Keratinocyte (primary cell): ENCODE results near the gene TRMT61A. TPM values are rescaled to one million over a fixed set of nuclear protein-coding genes. Genes with fewer than 3 reads are reported as not detected.

Source experiments
- DNase-seq: peaks from one replicate; pipeline ENCODE4 v3.0.0-alpha.2; 2011; ENCODE audit warnings: low read depth, missing footprints, low spot score
- FAIRE-seq: peaks from 2 replicates; lab custom pipeline; 2011; peaks lifted over from hg19 to GRCh38; lab: Jason Lieb, UNC
- H2AFZ ChIP-seq: 2 replicates; pipeline ENCODE4 v1.6.0; 2012; ENCODE audit warnings: low read length, control low read depth, inconsistent platforms; ENCODE audit not compliant: control insufficient read depth
- H3K27ac ChIP-seq: 2 replicates; pipeline ENCODE4 v1.5.1; 2011; ENCODE audit warnings: low read length; ENCODE audit not compliant: control insufficient read depth, insufficient read depth
- H3K27me3 ChIP-seq: 3 replicates; pipeline ENCODE4 v1.6.0; 2011; ENCODE audit warnings: low read length; ENCODE audit not compliant: control insufficient read depth, insufficient read depth; ENCODE audit errors: extremely low read depth
- H3K36me3 ChIP-seq, 2 experiments: 2 replicates in 1 of 2; 3 replicates in 1 of 2; pipeline ENCODE4 v1.5.1; 2011; ENCODE audit warnings: low read length in 2 of 2, mild to moderate bottlenecking in 1 of 2; ENCODE audit not compliant: control insufficient read depth in 2 of 2, insufficient read depth in 2 of 2; ENCODE audit errors: extremely low read depth in 1 of 2
- H3K4me1 ChIP-seq: 3 replicates; pipeline ENCODE4 v1.5.1; 2011; ENCODE audit warnings: low read length; ENCODE audit not compliant: control insufficient read depth, insufficient read depth; ENCODE audit errors: extremely low read depth
- H3K4me2 ChIP-seq: 3 replicates; pipeline ENCODE4 v1.6.0; 2011; ENCODE audit warnings: low read depth, low read length; ENCODE audit not compliant: control insufficient read depth, insufficient read depth; ENCODE audit errors: extremely low read depth
- H3K4me3 ChIP-seq, 3 experiments: fragments of 200-600 bp in 1 of 3; sonication (generic) in 1 of 3; 2 replicates in 2 of 3; 3 replicates in 1 of 3; pipeline ENCODE4 v1.5.1; 2011 to 2016; ENCODE audit warnings: low read length in 3 of 3, mild to moderate bottlenecking in 3 of 3, control low read depth in 2 of 3, inconsistent platforms in 1 of 3, low read depth in 1 of 3, mixed read lengths in 1 of 3, mixed run types in 1 of 3, moderate library complexity in 1 of 3; ENCODE audit not compliant: control insufficient read depth in 2 of 3, insufficient read depth in 2 of 3; ENCODE audit errors: extremely low read depth in 1 of 3
- H3K79me2 ChIP-seq: 2 replicates; pipeline ENCODE4 v1.6.0; 2012; ENCODE audit warnings: low read length; ENCODE audit not compliant: control insufficient read depth, insufficient read depth
- H3K9ac ChIP-seq: 3 replicates; pipeline ENCODE4 v1.6.0; 2011; ENCODE audit warnings: low read length; ENCODE audit not compliant: control insufficient read depth, insufficient read depth; ENCODE audit errors: extremely low read depth
- H3K9me1 ChIP-seq: 3 replicates; pipeline ENCODE4 v1.6.0; 2011; ENCODE audit warnings: low read length; ENCODE audit not compliant: control insufficient read depth, insufficient read depth; ENCODE audit errors: extremely low read depth
- H3K9me3 ChIP-seq: 2 replicates; pipeline ENCODE4 v1.5.1; 2012; ENCODE audit warnings: low read depth, low read length; ENCODE audit not compliant: control insufficient read depth
- H4K20me1 ChIP-seq: 3 replicates; pipeline ENCODE4 v1.6.0; 2011; ENCODE audit warnings: low read length; ENCODE audit not compliant: control insufficient read depth, insufficient read depth; ENCODE audit errors: extremely low read depth
- EZH2 ChIP-seq: IDR thresholded peaks from one replicate; pipeline ENCODE4 v1.6.1; 2012; ENCODE audit warnings: inconsistent platforms, mild to moderate bottlenecking, low read length, moderate library complexity
- dilution Hi-C: fragments of 300-500 bp; cut with MboI; formaldehyde crosslinking; loops from one replicate; pipeline ENCODE4 v1.7.0; 2020; ENCODE audit warnings: low sequenced_read_pairs; ENCODE audit not compliant: extremely low pct_ligation_motif_present
- polyA plus RNA-seq, 5 experiments: library from polyadenylated mRNA; depleted of rRNA in 3 of 5; stranded (reverse) in 3 of 5; stranded (forward) in 1 of 5; unstranded in 1 of 5; fragments of >200 nt; gene quantifications; 1 replicate in 1 of 5; 2 replicates in 3 of 5; 3 replicates in 1 of 5; pipeline versions ENCODE4 v1.2.1 to v1.2.3, GENCODE V29; 2011 to 2012; ENCODE audit warnings: missing spikeins in 2 of 5, low read depth in 1 of 5, low replicate concordance in 1 of 5
- TF ChIP-seq, protein P1 (sequence below), 3 experiments: IDR thresholded peaks in 1 of 3; conservative IDR thresholded peaks in 1 of 3; optimal IDR thresholded peaks in 1 of 3; 2 replicates in 2 of 3; 3 replicates in 1 of 3; pipeline versions ENCODE3 to v1.5.1; 2011; ENCODE audit warnings: low read length in 3 of 3, mild to moderate bottlenecking in 3 of 3, moderate library complexity in 2 of 3, control low read depth in 1 of 3, inconsistent platforms in 1 of 3; ENCODE audit not compliant: insufficient read depth in 2 of 3; ENCODE audit errors: extremely low read depth in 1 of 3

The TRMT61A gene
- polyA plus RNA-seq, 1 donor (not counting 4 experiments of a cell fraction or from before 2014, with no cell fraction given): 4.4 TPM

DNA sequence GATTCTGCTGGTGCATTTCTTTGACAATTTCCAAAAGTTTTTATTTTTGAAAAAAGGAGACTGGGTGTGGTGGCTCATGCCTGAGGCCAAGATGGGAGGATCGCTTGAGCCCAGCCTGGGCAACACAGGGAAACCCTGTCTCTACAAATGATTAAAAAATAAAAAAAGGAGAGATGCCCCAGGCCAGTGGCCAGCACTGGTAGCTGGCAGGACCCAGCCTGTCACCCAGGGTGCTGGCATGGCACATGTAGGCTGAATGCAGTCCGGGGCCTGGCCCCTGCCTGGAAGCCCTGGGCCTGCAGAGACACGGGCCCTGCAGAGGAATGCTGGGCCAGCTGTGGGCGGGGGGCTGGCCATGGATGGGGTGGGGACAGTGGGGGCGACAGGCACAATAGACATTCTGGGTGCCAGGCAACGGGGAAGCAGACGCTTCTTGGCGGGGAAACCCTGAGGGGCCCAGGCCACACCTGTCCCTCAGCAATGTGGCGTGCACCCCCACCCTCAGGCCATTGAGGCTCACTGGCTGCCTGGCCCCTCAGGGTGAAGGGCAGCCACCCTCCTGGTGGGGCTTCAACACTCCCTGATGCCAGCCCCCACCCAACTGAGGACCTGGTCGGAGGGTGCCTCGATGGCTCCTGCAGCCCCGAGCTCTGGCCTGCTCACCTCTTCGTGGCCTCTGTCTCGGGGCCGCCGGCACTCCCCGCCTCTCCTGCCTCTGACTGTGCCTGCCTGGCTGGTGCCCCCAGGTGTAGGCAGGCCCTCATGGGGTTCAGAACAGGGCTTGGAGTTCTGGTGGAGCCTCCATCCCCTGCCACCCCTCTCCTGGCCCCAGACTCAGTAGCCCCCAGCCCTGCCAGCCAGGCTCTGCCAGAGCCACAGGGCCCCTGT is 12.1 kb downstream of the TRMT61A start:
- peaks cover 31% of the 10 kb centered on the region for H3K4me1 ChIP-seq
- H3K9me3 ChIP-seq: no peaks in the 10 kb centered on the region
- no peaks in the 10 kb centered on the region for H3K79me2 ChIP-seq
- peak overlapping the region; percentile 88 for H3K4me2 ChIP-seq
- H4K20me1 ChIP-seq: no peaks in the 10 kb centered on the region
- peaks cover 0 to 2% of the 10 kb centered on the region in 2 experiments for H3K36me3 ChIP-seq
- peak overlapping the region; percentile 74 for H3K27ac ChIP-seq
- DNase-seq (peak; percentile 53), FAIRE-seq (no peak)
- no peaks in the 10 kb centered on the region for H3K27me3 ChIP-seq
- TF ChIP-seq, protein P1, sequence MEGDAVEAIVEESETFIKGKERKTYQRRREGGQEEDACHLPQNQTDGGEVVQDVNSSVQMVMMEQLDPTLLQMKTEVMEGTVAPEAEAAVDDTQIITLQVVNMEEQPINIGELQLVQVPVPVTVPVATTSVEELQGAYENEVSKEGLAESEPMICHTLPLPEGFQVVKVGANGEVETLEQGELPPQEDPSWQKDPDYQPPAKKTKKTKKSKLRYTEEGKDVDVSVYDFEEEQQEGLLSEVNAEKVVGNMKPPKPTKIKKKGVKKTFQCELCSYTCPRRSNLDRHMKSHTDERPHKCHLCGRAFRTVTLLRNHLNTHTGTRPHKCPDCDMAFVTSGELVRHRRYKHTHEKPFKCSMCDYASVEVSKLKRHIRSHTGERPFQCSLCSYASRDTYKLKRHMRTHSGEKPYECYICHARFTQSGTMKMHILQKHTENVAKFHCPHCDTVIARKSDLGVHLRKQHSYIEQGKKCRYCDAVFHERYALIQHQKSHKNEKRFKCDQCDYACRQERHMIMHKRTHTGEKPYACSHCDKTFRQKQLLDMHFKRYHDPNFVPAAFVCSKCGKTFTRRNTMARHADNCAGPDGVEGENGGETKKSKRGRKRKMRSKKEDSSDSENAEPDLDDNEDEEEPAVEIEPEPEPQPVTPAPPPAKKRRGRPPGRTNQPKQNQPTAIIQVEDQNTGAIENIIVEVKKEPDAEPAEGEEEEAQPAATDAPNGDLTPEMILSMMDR (optimal IDR thresholded peaks at IDR 0.05 in 1 of 3, IDR thresholded peaks at IDR 0.05 in 1 of 3, conservative IDR thresholded peaks at IDR 0.05 in 1 of 3; ENCODE audit: extremely low read depth in 1 of 3, insufficient read depth in 2 of 3, low read length in 3 of 3): no peak
- no peak for TF ChIP-seq EZH2
- peak overlapping the region in 2 of 3 experiments; percentile 49 to 51 for H3K4me3 ChIP-seq
- no peak overlapping the region for H2AFZ ChIP-seq
- H3K9me1 ChIP-seq: no peaks in the 10 kb centered on the region
- peak overlapping the region; percentile 61 for H3K9ac ChIP-seq
- dilution Hi-C loops: no loop called here

DNA sequence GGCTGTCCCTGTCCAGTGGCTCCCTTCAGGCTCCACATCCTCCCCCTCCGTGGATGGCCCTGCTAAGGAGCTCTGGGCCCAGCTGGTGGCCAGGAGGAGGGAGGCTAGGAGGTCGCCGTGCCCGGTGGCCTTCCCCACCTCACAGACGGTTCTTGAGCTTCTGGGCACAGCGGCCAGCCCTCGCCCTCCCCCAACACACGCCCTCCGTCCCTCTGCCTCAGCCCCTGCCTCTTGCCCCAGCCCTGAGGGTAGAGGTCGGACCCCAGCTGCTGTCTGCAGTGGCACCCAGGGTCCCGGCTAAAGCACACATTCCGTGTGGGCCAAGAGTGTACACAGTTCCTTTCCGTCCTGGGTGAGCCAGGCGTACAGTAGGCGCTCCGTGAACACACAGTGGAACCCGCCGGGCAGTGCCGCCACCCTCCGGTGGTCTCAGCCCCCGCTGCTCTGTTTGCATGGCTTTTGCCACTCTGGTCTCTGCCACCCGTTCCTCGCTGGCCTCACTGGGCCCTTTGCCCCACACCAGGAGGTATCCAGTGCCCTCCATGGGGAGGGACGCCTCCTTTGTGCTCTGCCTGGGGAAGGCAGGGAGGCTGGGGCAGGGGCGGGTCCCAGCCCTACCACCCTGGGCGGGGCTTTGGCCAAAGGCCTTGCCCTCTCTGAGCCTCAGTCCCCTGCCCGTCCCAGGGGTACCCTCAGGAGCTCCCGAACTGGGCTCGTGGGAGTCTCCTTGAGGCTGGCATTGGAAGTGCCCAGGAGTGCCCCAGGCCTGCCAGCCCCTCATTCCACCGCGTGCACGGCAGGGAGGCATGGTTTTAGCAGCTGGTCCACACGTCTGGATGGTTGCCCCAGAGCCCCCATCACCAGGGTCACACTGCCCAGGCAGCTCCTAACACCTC is 13.0 kb downstream of the TRMT61A start:
- Histone ChIP-seq H3K79me2 (no peaks in the 10 kb centered on the region), H3K4me2 (peak overlapping the region; percentile 37), H3K4me3 (no peak overlapping the region), H2AFZ (no peak overlapping the region), H4K20me1 (peaks cover 6% of the 10 kb centered on the region), H3K9me1 (no peaks in the 10 kb centered on the region), H3K9ac (no peak overlapping the region), H3K36me3 (no peaks in the 10 kb centered on the region), H3K27me3 (no peaks in the 10 kb centered on the region), H3K4me1 (peaks cover 31% of the 10 kb centered on the region), H3K27ac (no peak overlapping the region), H3K9me3 (no peaks in the 10 kb centered on the region)
- TF ChIP-seq, protein P1 (optimal IDR thresholded peaks at IDR 0.05 in 1 of 3, IDR thresholded peaks at IDR 0.05 in 1 of 3, conservative IDR thresholded peaks at IDR 0.05 in 1 of 3; ENCODE audit: extremely low read depth in 1 of 3, insufficient read depth in 2 of 3, low read length in 3 of 3): no peak
- no peak for TF ChIP-seq EZH2
- no peak for FAIRE-seq
- dilution Hi-C loops: no loop called here
- DNase-seq: no peak
